Astrocyte (in vitro differentiated cells and primary cell): ENCODE measurements around the gene LRRC28.

Experiments
- EZH2 ChIP-seq: IDR thresholded peaks from 2 replicates; pipeline ENCODE4 v1.6.1; 2012; ENCODE audit warnings: mild to moderate bottlenecking, low read length, inconsistent platforms; ENCODE audit not compliant: insufficient read depth
- TF ChIP-seq, protein P1 (sequence below): IDR thresholded peaks from 2 replicates; pipeline ENCODE4 v1.5.1; 2011; ENCODE audit warnings: low read depth, mild to moderate bottlenecking, inconsistent platforms, low read length, moderate library complexity; ENCODE audit not compliant: insufficient read depth

DNA sequence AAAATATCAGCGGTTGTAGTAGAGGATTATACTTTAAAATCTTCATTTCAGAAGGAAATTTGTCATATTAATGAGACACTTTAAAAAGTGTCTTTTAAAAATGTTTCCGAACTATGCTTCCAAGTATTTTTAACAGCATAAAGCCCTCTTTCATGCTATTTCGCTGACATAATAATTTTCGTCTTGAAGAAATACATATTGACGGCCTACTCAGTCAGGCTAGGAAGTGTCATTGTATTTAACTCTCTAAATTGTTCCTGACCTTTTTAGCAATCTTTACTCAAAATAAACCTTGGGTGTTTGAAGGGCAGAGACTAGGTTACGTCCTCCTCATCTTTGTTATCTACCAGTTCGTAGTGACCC, 806 bp upstream of the LRRC28 start:
- TF ChIP-seq EZH2 = no peak
- TF ChIP-seq, protein P1, sequence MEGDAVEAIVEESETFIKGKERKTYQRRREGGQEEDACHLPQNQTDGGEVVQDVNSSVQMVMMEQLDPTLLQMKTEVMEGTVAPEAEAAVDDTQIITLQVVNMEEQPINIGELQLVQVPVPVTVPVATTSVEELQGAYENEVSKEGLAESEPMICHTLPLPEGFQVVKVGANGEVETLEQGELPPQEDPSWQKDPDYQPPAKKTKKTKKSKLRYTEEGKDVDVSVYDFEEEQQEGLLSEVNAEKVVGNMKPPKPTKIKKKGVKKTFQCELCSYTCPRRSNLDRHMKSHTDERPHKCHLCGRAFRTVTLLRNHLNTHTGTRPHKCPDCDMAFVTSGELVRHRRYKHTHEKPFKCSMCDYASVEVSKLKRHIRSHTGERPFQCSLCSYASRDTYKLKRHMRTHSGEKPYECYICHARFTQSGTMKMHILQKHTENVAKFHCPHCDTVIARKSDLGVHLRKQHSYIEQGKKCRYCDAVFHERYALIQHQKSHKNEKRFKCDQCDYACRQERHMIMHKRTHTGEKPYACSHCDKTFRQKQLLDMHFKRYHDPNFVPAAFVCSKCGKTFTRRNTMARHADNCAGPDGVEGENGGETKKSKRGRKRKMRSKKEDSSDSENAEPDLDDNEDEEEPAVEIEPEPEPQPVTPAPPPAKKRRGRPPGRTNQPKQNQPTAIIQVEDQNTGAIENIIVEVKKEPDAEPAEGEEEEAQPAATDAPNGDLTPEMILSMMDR = no peak
